IMR-90 (cell line): ENCODE results near the gene PRRC2A. TPM values are rescaled to one million over a fixed set of nuclear protein-coding genes. Genes with fewer than 3 reads are reported as not detected.

ENCODE experiments used
- ATAC-seq: fragments of 200-7000 bp; cut with Tn5 transposase; 2 replicates; pipeline ENCODE4 v1.9.1; 2020; ENCODE audit warnings: low read depth, mild to moderate bottlenecking, moderate library complexity
- BruUV-seq: library from RNA; stranded (reverse); fragments of 400-500 nt; replicated peaks from 2 replicates; lab custom pipeline; 2021; lab: Mats Ljungman, UMichigan
- CTCF ChIA-PET: fragments of 300-600 bp; formaldehyde crosslinking; extraction: SDS; loops from one replicate; lab custom pipeline; 2021; ENCODE audit warnings: antibody characterized with exemption; lab: Yijun Ruan, JAX
- POLR2A ChIA-PET: fragments of 300-600 bp; sonication (Branson Sonifier 250); formaldehyde crosslinking; loops from one replicate; lab custom pipeline; 2022; ENCODE audit warnings: antibody characterized with exemption; ENCODE audit not compliant: unreplicated experiment; lab: Charles Lee
- DNase-seq: peaks from one replicate; pipeline ENCODE4 v3.0.0; 2013
- H2AFZ ChIP-seq: replicated peaks from 2 replicates; pipeline ENCODE3; 2013; ENCODE audit warnings: low read length, mild to moderate bottlenecking; ENCODE audit not compliant: poor library complexity
- H2AK5ac ChIP-seq: 2 replicates; pipeline ENCODE4 v1.6.1; 2013; ENCODE audit warnings: low read depth, low read length, inconsistent platforms
- H2AK9ac ChIP-seq: replicated peaks from 2 replicates; pipeline ENCODE3; 2013; ENCODE audit warnings: mild to moderate bottlenecking, low read depth, low read length, moderate library complexity; ENCODE audit not compliant: poor library complexity
- H2BK120ac ChIP-seq: 2 replicates; pipeline ENCODE4 v1.6.1; 2013; ENCODE audit warnings: low read depth, low read length, inconsistent platforms
- H2BK15ac ChIP-seq: 3 replicates; pipeline ENCODE4 v1.6.1; 2013; ENCODE audit warnings: low read depth, low read length, inconsistent platforms
- H2BK20ac ChIP-seq: 2 replicates; pipeline ENCODE4 v1.6.1; 2013; ENCODE audit warnings: low read depth, mild to moderate bottlenecking, inconsistent platforms, low read length, moderate library complexity
- H2BK5ac ChIP-seq: 2 replicates; pipeline ENCODE4 v1.6.1; 2013; ENCODE audit warnings: mild to moderate bottlenecking, low read depth, low read length, inconsistent platforms; ENCODE audit not compliant: poor library complexity, severe bottlenecking
- H3K14ac ChIP-seq: replicated peaks from 2 replicates; pipeline ENCODE4 v1.6.1; 2013; ENCODE audit warnings: low read depth, low read length, inconsistent platforms
- H3K18ac ChIP-seq: 2 replicates; pipeline ENCODE4 v1.6.1; 2013; ENCODE audit warnings: low read depth, low read length, control low read depth
- H3K23ac ChIP-seq: 2 replicates; pipeline ENCODE4 v1.6.1; 2013; ENCODE audit warnings: low read depth, low read length, inconsistent platforms
- H3K27ac ChIP-seq: 2 replicates; pipeline ENCODE4 v1.5.1; 2013; ENCODE audit warnings: mild to moderate bottlenecking, control low read depth, low read length; ENCODE audit not compliant: insufficient read depth
- H3K27me3 ChIP-seq: 2 replicates; pipeline ENCODE4 v1.6.1; 2013; ENCODE audit warnings: low read length; ENCODE audit not compliant: control insufficient read depth, insufficient read depth
- H3K36me3 ChIP-seq: 2 replicates; pipeline ENCODE4 v1.6.1; 2013; ENCODE audit warnings: low read length, mixed read lengths; ENCODE audit not compliant: control insufficient read depth, insufficient read depth
- H3K4ac ChIP-seq: 2 replicates; pipeline ENCODE4 v1.6.1; 2013; ENCODE audit warnings: low read depth, low read length, inconsistent platforms
- H3K4me1 ChIP-seq: 2 replicates; pipeline ENCODE4 v1.6.1; 2013; ENCODE audit warnings: low read length, mixed read lengths; ENCODE audit not compliant: control insufficient read depth, insufficient read depth
- H3K4me2 ChIP-seq: 2 replicates; pipeline ENCODE4 v1.6.1; 2013; ENCODE audit warnings: low read depth, mild to moderate bottlenecking, control low read depth, low read length, moderate library complexity
- H3K4me3 ChIP-seq: 2 replicates; pipeline ENCODE4 v1.5.1; 2013; ENCODE audit warnings: low read depth, mild to moderate bottlenecking, control low read depth, low read length, moderate library complexity; ENCODE audit not compliant: insufficient read depth
- H3K56ac ChIP-seq: 2 replicates; pipeline ENCODE4 v1.6.1; 2013; ENCODE audit warnings: low read length, inconsistent platforms; ENCODE audit not compliant: insufficient read depth; ENCODE audit errors: extremely low read depth
- H3K79me1 ChIP-seq, 2 experiments: 2 replicates each; pipeline ENCODE4 v1.6.1; 2013; ENCODE audit warnings: low read length in 2 of 2, inconsistent platforms in 1 of 2, low read depth in 1 of 2
- H3K9ac ChIP-seq: 2 replicates; pipeline ENCODE4 v1.6.1; 2013; ENCODE audit warnings: low read depth, low read length, control low read depth
- H3K9me1 ChIP-seq: 2 replicates; pipeline ENCODE4 v1.6.1; 2013; ENCODE audit warnings: low read length, inconsistent platforms; ENCODE audit not compliant: insufficient read depth
- H3K9me3 ChIP-seq: 2 replicates; pipeline ENCODE4 v1.6.1; 2013; ENCODE audit warnings: low read length; ENCODE audit not compliant: control insufficient read depth, insufficient read depth
- H4K20me1 ChIP-seq: 2 replicates; pipeline ENCODE4 v1.6.1; 2013; ENCODE audit warnings: low read length, inconsistent platforms; ENCODE audit not compliant: insufficient read depth
- H4K5ac ChIP-seq: 2 replicates; pipeline ENCODE4 v1.6.1; 2013; ENCODE audit warnings: mild to moderate bottlenecking, low read depth, low read length, control low read depth
- H4K8ac ChIP-seq, 2 experiments: 2 replicates each; pipeline ENCODE4 v1.6.1; 2013; ENCODE audit warnings: low read depth in 2 of 2, low read length in 2 of 2, control low read depth in 1 of 2, inconsistent platforms in 1 of 2
- H4K91ac ChIP-seq: 2 replicates; pipeline ENCODE4 v1.6.1; 2013; ENCODE audit warnings: low read depth, low read length, inconsistent platforms; ENCODE audit not compliant: insufficient read depth
- MAZ ChIP-seq: IDR thresholded peaks from 2 replicates; pipeline ENCODE4 v1.6.1; 2012; ENCODE audit warnings: low read depth, mild to moderate bottlenecking, low read length, improper control_type of control experiment, moderate library complexity, borderline replicate concordance
- MXI1 ChIP-seq: IDR thresholded peaks from 2 replicates; pipeline ENCODE4 v1.6.1; 2012; ENCODE audit warnings: low read depth, mild to moderate bottlenecking, low read length, moderate library complexity, borderline replicate concordance
- NFE2L2 ChIP-seq: fragments of 150-350 bp; IDR thresholded peaks from 2 replicates; pipeline ENCODE4 v1.6.1; 2016; ENCODE audit warnings: low read depth, mild to moderate bottlenecking, low read length
- SMC3 ChIP-seq: fragments of 150-350 bp; IDR thresholded peaks from 2 replicates; pipeline ENCODE4 v1.6.1; 2016; ENCODE audit warnings: low read depth, mild to moderate bottlenecking, antibody characterized with exemption, low read length, moderate library complexity
- WGBS, 2 experiments: methylation state at CpG; one replicate each; pipeline versions ENCODE4 v1.1.5 to v1.1.7; 2013; ENCODE audit warnings: missing lambda C conversion rate in 2 of 2; ENCODE audit not compliant: insufficient read length in 1 of 2; ENCODE audit errors: extremely low coverage in 2 of 2; 5-methylcytosine and 5-hydroxymethylcytosine counted together
- dilution Hi-C: fragments of 300-500 bp; cut with HindIII; formaldehyde crosslinking; loops from one replicate; pipeline ENCODE4 v1.14.3; 2018; ENCODE audit warnings: low sequenced_read_pairs; ENCODE audit not compliant: unreplicated experiment
- in situ Hi-C: fragments of 300-500 bp; cut with MboI; formaldehyde crosslinking; loops from 3 replicates; pipeline ENCODE4 v1.14.3; 2019; ENCODE audit warnings: low sequenced_read_pairs, inconsistent platforms, mixed read lengths
- intact Hi-C: fragments of 100-400 bp; cut with micrococcal nuclease; formaldehyde crosslinking; loops from 2 replicates; pipeline ENCODE4 v1.10.0; 2022
- polyA plus RNA-seq, 3 experiments: library from polyadenylated mRNA; depleted of rRNA; stranded (reverse); fragments of >200 nt; gene quantifications; 2 replicates each; pipeline ENCODE4 v1.2.3, GENCODE V29; 2012; ENCODE audit warnings: low replicate concordance in 1 of 3
- total RNA-seq: library from RNA; depleted of rRNA; stranded (reverse); fragments of >200 nt; gene quantifications from 2 replicates; pipeline ENCODE4 v1.2.3, GENCODE V29; 2012

Gene PRRC2A
- total and polyA plus RNA-seq, 2 of the 4 experiments (the other 2 are of a cell fraction) = 7.7 to 88.6 TPM

DNA sequence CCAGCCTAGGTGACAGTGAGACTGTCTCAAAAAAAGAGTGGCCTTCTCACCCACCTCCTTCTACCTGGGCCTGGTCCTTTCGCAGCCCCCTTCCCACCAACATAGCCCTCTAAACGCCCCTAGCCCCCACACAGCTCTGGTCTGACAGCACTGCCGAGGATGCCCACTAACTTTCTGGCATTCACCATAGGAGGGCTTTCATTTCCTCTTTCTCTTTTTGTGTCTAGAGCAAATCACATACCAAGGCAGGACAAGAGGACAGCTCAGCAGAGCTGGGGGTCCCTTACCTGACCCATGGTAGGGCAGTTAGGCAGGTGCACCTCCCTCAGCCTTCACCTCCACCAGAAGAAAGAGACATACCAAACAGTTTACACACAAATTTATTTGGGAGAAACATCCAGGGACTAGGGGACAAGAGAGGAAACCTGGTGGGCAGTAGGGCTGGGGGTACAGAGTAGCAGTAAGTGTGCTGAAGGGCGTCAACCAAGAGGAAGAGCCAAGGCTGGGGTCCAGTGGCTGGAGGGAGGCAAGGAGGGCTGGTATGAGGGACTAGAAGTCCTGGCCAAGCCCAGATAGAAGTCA is 55.9 kb downstream of the PRRC2A start:
- peaks cover 0 to 4% of the 10 kb centered on the region in 2 experiments; a peak in 1 of 4 replicates for H3K79me1 ChIP-seq
- H3K9me1 ChIP-seq = no peaks in the 10 kb centered on the region
- no peak overlapping the region for H2BK120ac ChIP-seq
- H2BK5ac ChIP-seq = no peak overlapping the region
- no peak overlapping the region; the same call in 1 of the 2 replicates for H2AK5ac ChIP-seq
- H3K18ac ChIP-seq = no peak overlapping the region
- no peak overlapping the region for H2BK15ac ChIP-seq
- H4K5ac ChIP-seq = no peak overlapping the region
- WGBS, 2 experiments = 63% methylated on average over 2 of the region's 4 CpGs; no CpG with 5 or more reads in 1 of the 2 experiments
- H4K20me1 ChIP-seq = no peaks in the 10 kb centered on the region
- POLR2A ChIA-PET = no interaction called here
- no peak overlapping the region for H3K4me2 ChIP-seq
- H3K27ac ChIP-seq = no peak overlapping the region
- peaks cover 7% of the 10 kb centered on the region for H3K4me1 ChIP-seq
- ATAC-seq = no peak
- no peak overlapping the region for H2AK9ac ChIP-seq
- CTCF ChIA-PET = no interaction called here
- no peak overlapping the region for H2BK20ac ChIP-seq
- no peak overlapping the region for H3K4ac ChIP-seq
- H3K4me3 ChIP-seq = no peak overlapping the region
- H3K27me3 ChIP-seq = no peaks in the 10 kb centered on the region
- H3K9ac ChIP-seq = no peak overlapping the region
- DNase-seq = no peak
- peak overlapping the region; percentile 28 for H2AFZ ChIP-seq
- no peaks in the 10 kb centered on the region for H3K9me3 ChIP-seq
- dilution Hi-C loops = no loop called here
- H4K91ac ChIP-seq = no peak overlapping the region
- no peak for TF ChIP-seq NFE2L2
- TF ChIP-seq SMC3 = no peak
- no peak for TF ChIP-seq MXI1
- TF ChIP-seq MAZ = no peak
- intact Hi-C loops = no loop called here
- H4K8ac ChIP-seq = no peak overlapping the region
- no TSS peak for BruUV-seq
- peaks cover 20% of the 10 kb centered on the region for H3K36me3 ChIP-seq
- no peak overlapping the region for H3K23ac ChIP-seq
- no peak overlapping the region for H3K14ac ChIP-seq
- H3K56ac ChIP-seq = no peak overlapping the region
- in situ Hi-C loops = no loop called here
